ENCODE measurements around the gene AKAP10.
A peak's percentile ranks its signal among the peaks of the same experiment; 100 is the strongest.
"Not testable (repeated sequence)": the region's sequence is repeated elsewhere in the genome, so short reads cannot be mapped to it uniquely, and the experiment has no call there.

AKAP10 gene

DNA sequence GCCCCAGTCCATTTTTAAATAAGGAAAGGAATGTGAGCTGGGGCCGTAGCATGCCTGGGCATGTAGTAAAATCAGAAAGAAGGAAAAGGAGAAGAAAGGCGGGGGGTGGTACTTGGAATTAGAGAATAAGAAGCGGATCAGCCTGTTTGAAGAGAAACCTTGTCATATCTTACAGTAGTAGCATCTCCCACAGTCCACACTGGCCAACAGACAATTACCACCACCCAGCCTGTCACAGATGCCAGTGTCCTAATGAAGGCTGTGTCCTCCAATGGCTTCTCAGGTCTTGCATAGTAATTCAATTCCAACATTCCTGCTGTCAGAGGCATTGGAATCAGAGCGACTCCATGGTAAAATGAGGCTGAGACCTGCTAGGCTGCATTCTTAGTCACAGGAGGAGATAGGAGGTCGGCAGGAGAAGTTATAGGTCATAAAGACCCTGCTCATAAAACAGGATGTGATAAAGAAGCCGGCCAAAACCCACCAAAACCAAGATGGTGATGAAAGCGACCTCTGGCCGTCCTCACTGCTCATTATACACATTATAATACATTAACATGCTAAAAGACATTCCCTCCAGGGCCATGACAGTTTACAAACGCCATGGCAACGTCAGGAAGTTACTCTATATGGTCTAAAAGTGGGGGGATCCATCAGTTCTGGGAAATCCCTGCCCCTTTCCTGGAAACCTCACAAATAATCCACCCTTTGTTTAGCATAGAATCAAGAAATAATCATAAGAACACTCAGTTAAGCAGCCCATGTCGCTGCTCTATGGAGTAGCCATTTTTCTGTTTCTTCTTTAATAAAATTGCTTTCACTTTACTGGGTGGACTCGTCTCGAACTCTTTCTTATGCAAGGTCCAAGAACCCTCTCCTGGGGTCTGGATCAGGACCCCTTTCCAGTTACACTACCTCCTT lies 9.6 kb upstream of the AKAP10 start:
- no peak for DNase-seq (ENCODE audit: low read depth, low spot score)
- H3K4me3 ChIP-seq (ENCODE audit: low read length) = no peak overlapping the region

- no peak overlapping the region for H3K4me3 ChIP-seq (ENCODE audit: low read length)
- no peak for DNase-seq (ENCODE audit: low read depth, low spot score)
Observed at GRCh38 chr17:19979917-19980770, 2.5 kb upstream of the AKAP10 start.

- H3K4me3 ChIP-seq (ENCODE audit: low read length) = no peak overlapping the region
- no peak for DNase-seq (ENCODE audit: low read depth, low spot score)
Observed at GRCh38 chr17:19978805-19979211, 1.2 kb upstream of the AKAP10 start.

- no peak for DNase-seq (ENCODE audit: low read depth, low spot score)
- H3K4me3 ChIP-seq (ENCODE audit: low read length) = peak overlapping the region; percentile 73
Observed at GRCh38 chr17:19978209-19978802, 678 bp upstream of the AKAP10 start.

- H3K4me3 ChIP-seq (ENCODE audit: low read length) = no peak overlapping the region
- DNase-seq (ENCODE audit: low read depth, low spot score) = no peak
Observed at GRCh38 chr17:19975601-19976000, 2.0 kb downstream of the AKAP10 start.

DNA sequence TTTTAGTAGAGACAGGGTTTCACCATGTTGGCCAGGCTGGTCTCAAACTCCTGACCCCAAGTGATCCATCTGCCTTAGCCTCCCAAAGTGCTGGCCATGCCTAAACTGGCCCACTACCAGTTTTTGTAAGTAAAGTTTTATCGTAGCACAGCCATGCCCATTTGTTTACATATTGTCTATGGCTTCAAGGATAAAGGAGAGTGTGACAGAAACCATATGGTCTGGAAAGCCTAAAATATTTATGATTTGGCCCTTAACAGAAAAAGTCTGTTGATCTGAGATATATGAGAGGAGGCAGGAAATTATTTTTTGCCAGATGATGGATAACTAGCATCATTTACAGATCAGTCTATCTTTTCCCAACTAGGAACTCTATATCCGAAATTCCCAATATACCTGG lies 4.5 kb downstream of the AKAP10 start:
- H3K4me3 ChIP-seq (ENCODE audit: low read length) = no peak overlapping the region
- DNase-seq (ENCODE audit: low read depth, low spot score) = no peak

- H3K4me3 ChIP-seq (ENCODE audit: low read length); DNase-seq (ENCODE audit: low read depth, low spot score): not testable (repeated sequence)
Observed at GRCh38 chr17:19962954-19963353, 14.7 kb downstream of the AKAP10 start.

GRCh38 chr17:19958023-19958422 lies 19.6 kb downstream of the AKAP10 start:
- no peak overlapping the region for H3K4me3 ChIP-seq (ENCODE audit: low read length)
- DNase-seq (ENCODE audit: low read depth, low spot score) = no peak

GRCh38 chr17:19955099-19955498 lies 22.5 kb downstream of the AKAP10 start:
- DNase-seq (ENCODE audit: low read depth, low spot score) = peak; percentile 53
- no peak overlapping the region for H3K4me3 ChIP-seq (ENCODE audit: low read length)

DNA sequence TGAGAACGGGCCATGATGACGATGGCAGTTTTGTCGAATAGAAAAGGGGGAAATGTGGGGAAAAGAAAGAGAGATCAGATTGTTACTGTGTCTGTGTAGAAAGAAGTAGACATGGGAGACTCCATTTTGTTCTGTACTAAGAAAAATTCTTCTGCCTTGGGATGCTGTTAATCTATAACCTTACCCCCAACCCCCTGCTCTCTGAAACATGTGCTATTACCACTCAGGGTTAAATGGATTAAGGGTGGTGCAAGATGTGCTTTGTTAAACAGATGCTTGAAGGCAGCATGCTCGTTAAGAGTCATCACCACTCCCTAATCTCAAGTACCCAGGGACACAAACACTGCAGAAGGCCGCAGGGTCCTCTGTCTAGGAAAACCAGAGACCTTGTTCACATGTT lies 26.2 kb downstream of the AKAP10 start:
- not testable (repeated sequence) for H3K4me3 ChIP-seq (ENCODE audit: low read length); DNase-seq (ENCODE audit: low read depth, low spot score)

DNA sequence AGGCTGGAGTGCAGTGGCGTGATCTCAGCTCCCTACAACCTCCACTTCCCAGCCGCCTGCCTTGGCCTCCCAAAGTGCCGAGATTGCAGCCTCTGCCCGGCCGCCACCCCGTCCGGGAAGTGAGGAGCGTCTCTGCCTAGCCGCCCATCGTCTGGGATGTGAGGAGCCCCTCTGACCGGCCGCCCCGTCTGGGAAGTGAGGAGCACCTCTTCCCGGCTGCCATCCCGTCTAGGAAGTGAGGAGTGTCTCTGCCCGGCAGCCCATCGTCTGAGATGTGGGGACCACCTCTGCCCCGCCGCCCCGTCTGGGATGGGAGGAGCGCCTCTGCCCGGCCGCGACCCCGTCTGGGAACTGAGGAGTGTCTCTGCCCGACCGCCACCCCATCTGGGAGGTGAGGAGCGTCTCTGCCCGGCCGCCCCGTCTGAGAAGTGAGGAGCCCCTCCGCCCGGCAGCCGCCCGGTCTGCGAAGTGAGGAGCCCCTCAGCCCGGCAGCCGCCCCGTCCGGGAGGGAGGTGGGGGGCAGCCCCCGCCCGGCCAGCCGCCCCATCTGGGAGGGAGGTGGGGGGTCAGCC lies 26.9 kb downstream of the AKAP10 start:
- H3K4me3 ChIP-seq (ENCODE audit: low read length); DNase-seq (ENCODE audit: low read depth, low spot score): not testable (repeated sequence)

DNA sequence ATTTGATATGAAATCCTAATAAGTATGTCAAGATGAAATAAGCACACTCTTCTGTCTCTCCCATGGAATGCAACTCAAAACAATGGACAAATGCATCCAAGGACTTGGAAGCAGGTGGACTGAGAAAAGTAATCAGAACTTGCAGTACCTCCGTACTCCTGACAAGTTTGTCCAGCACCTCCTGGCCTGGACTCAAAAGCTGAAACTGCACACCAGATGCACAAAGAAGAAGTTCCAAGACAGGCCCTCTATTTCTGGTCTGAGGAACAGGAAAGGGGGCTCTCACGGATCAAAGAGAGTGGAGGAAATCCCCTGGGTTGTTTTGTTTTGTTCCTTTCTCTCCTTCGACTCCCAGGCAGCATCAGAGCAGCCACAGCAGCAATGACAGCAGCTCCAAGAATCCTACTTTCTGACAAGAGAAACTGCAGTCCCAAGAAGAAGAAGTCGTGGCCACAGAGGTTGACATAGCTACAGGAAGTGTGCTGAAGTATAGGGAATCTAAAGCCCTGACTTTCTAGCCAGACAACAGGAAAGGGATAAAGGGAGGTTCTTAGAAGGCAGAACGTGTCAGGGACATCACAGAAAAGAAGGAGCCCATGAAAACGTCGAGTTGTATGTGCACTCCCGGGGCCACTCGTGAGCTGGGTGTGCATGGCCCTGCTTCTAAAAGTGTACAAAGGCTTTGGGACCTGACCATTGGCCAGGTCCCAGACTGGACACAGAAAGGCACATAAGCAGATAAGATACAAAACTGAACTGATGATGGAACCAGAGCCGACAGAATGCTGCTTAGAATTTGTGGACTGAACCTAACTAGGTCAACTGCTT lies 29.3 kb downstream of the AKAP10 start:
- no peak for DNase-seq (ENCODE audit: low read depth, low spot score)
- H3K4me3 ChIP-seq (ENCODE audit: low read length) = no peak overlapping the region

DNA sequence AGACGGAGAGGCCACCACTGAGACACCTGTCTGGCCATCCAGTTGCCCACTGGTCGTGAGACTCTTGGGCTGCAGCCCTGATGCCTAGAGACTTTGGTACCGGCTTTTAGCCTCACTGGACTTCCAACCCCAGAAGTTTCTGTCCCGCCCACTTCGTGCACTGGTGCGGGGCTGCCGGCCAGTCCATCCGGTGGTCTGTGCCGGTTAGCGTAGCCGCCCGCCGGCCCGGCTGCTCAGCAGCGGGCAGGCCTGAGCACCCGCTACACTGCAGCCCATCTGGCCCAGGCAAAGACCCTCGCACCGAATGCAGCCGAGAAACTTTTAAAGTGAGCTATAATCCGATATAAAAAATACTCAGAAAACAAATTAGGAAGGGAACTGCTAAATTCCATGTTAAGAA lies 30.7 kb downstream of the AKAP10 start:
- no peak for DNase-seq (ENCODE audit: low read depth, low spot score)
- H3K4me3 ChIP-seq (ENCODE audit: low read length) = no peak overlapping the region

- no peak for DNase-seq (ENCODE audit: low read depth, low spot score)
Observed at GRCh38 chr17:19945009-19945626, 32.5 kb downstream of the AKAP10 start.

DNA sequence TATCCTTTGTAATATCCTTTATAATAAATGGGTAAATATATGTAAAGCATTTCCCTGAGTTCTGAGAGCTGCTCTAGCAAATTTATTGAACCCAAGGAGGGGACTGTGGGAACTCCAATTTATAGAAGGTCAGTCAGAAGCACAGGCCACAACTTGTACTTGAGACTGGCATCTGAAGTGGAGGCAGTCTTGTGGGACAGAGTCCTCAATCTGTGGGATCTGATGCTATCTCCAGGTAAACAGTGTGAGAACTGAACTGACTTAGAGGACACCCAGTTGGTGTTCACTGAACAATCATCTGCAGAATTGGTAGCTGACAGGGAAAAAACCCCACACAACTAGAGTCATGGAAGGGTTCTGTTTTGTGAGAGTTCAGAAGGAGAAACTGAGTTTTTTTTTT lies 34.0 kb downstream of the AKAP10 start:
- H3K4me3 ChIP-seq (ENCODE audit: low read length) = no peak overlapping the region
- DNase-seq (ENCODE audit: low read depth, low spot score) = no peak

More at GRCh38 chr17:19945009-19945626, 32.5 kb downstream of the AKAP10 start:
- no peak overlapping the region for H3K4me3 ChIP-seq (ENCODE audit: low read length)

- no peak for DNase-seq (ENCODE audit: low read depth, low spot score)
- H3K4me3 ChIP-seq (ENCODE audit: low read length) = no peak overlapping the region
Observed at GRCh38 chr17:19943026-19943425, 34.6 kb downstream of the AKAP10 start.

- no peak overlapping the region for H3K4me3 ChIP-seq (ENCODE audit: low read length)
- no peak for DNase-seq (ENCODE audit: low read depth, low spot score)
Observed at GRCh38 chr17:19940722-19941464, 36.7 kb downstream of the AKAP10 start.

All from Jurkat, Clone E6-1 (cell line).